ENCODE results near the gene CHMP4B. TPM values are rescaled to one million over a fixed set of nuclear protein-coding genes. Genes with fewer than 3 reads are reported as not detected.

CHMP4B gene
- polyA plus RNA-seq, 1 of the 3 experiments (the other 2 are of a cell fraction), result 123 TPM

- TF ChIP-seq USF1 (IDR thresholded peaks at IDR 0.05; ENCODE audit: borderline replicate concordance, low read depth), result no peak
- TF ChIP-seq PBX3 (IDR thresholded peaks at IDR 0.05), result no peak
- no peak for TF ChIP-seq TCF12 (IDR thresholded peaks at IDR 0.05)
- TF ChIP-seq RCOR1 (IDR thresholded peaks at IDR 0.05; ENCODE audit: low read length), result no peak
- TF ChIP-seq TAF1 (IDR thresholded peaks at IDR 0.05; ENCODE audit: borderline replicate concordance, low read depth, low read length), result no peak
- TF ChIP-seq REST (IDR thresholded peaks at IDR 0.05; ENCODE audit: low read depth, low read length), result no peak
Measured at GRCh38 chr20:33884633-33885032, 73.5 kb downstream of the CHMP4B start (continued).

- CTCF ChIA-PET, result interaction anchor here (1.2 kb wide), 1 partner anchor 28 kb away, joined by 4 read pairs; no protein-coding TSS in a partner anchor
- TF ChIP-seq NRF1 (IDR thresholded peaks at IDR 0.05; ENCODE audit: low read depth, low read length), result no peak
- TF ChIP-seq IRF3 (IDR thresholded peaks at IDR 0.05; ENCODE audit: low read depth, low read length), result no peak
- no peak for TF ChIP-seq FOXJ3 (CRISPR knock-in tag; IDR thresholded peaks at IDR 0.05)
- TF ChIP-seq USF2 (IDR thresholded peaks at IDR 0.05; ENCODE audit: borderline replicate concordance, low read depth, low read length), result no peak
- no peak for TF ChIP-seq RXRA (IDR thresholded peaks at IDR 0.05; ENCODE audit: borderline replicate concordance, low read depth)
- TF ChIP-seq TEAD4 (IDR thresholded peaks at IDR 0.05; ENCODE audit: borderline replicate concordance, insufficient read depth), result no peak
- no peak for TF ChIP-seq FOSL2 (IDR thresholded peaks at IDR 0.05; ENCODE audit: borderline replicate concordance, low read depth)
- no peak for TF ChIP-seq RFX5 (IDR thresholded peaks at IDR 0.05; ENCODE audit: low read length)
- TF ChIP-seq EZH2phosphoT487 (IDR thresholded peaks at IDR 0.05; ENCODE audit: borderline replicate concordance, low read depth), result no peak
- no peak for TF ChIP-seq ZBTB33 (IDR thresholded peaks at IDR 0.05; ENCODE audit: borderline replicate concordance, low read depth)
- TF ChIP-seq REST (IDR thresholded peaks at IDR 0.05; ENCODE audit: low read depth, low read length), result no peak
- TF ChIP-seq SIN3A (IDR thresholded peaks at IDR 0.05; ENCODE audit: borderline replicate concordance, low read depth, low read length), result no peak
- TF ChIP-seq RCOR1 (IDR thresholded peaks at IDR 0.05; ENCODE audit: low read length), result no peak
Measured at GRCh38 chr20:33889312-33889711, 78.2 kb downstream of the CHMP4B start.

More at GRCh38 chr20:33889312-33889711, 78.2 kb downstream of the CHMP4B start:
- Histone ChIP-seq H3K4me2 (no peak overlapping the region), H3K27ac (ENCODE audit: low read depth in 2 of 2, low read length in 1 of 2) (no peak overlapping the region), H2AFZ (ENCODE audit: low read depth) (no peak overlapping the region), H3F3A (replicated peaks; ENCODE audit: insufficient read depth) (no peaks in the 10 kb centered on the region), H3K36me3 (replicated peaks in 1 of 2; ENCODE audit: control insufficient read depth in 1 of 2, insufficient read depth in 2 of 2, low read length in 1 of 2) (no peaks in the 10 kb centered on the region), H3K79me2 (ENCODE audit: insufficient read depth) (no peaks in the 10 kb centered on the region), H3K4me3 (ENCODE audit: low read depth in 2 of 2, low read length in 1 of 2) (no peak overlapping the region), H3K4me1 (ENCODE audit: control insufficient read depth in 1 of 2, insufficient read depth in 2 of 2, low read depth in 1 of 2, low read length in 1 of 2) (no peaks in the 10 kb centered on the region), H4K20me1 (ENCODE audit: insufficient read depth) (no peaks in the 10 kb centered on the region), H3K9me3 (0 out of 2 replicates have a peak, but pooled peaks cover 9% of the 10 kb centered on the region), H3K9me2 (no peaks in the 10 kb centered on the region), H3K9ac (no peak overlapping the region), H3K27me3 (ENCODE audit: insufficient read depth) (no peaks in the 10 kb centered on the region)
- DNase-seq, result no peak
- POLR2A ChIA-PET, result no interaction called here

Measured in SK-N-SH (cell line).